Hindlimb muscle (tissue), 1 donor: ENCODE measurements around the gene CNTNAP2. TPM values are rescaled to one million over a fixed set of nuclear protein-coding genes. Genes with fewer than 3 reads are reported as not detected.

Source experiments
- DNase-seq: peaks from one replicate; pipeline ENCODE4 v3.0.0-alpha.2; 2013
- polyA plus RNA-seq: library from polyadenylated mRNA; unstranded; fragments of 120-200 nt; gene quantifications from one replicate; pipeline ENCODE4 v1.2.1, GENCODE V29; 2013; ENCODE audit not compliant: insufficient read length

Gene CNTNAP2
- polyA plus RNA-seq, 1 donor: 10.1 TPM

DNA sequence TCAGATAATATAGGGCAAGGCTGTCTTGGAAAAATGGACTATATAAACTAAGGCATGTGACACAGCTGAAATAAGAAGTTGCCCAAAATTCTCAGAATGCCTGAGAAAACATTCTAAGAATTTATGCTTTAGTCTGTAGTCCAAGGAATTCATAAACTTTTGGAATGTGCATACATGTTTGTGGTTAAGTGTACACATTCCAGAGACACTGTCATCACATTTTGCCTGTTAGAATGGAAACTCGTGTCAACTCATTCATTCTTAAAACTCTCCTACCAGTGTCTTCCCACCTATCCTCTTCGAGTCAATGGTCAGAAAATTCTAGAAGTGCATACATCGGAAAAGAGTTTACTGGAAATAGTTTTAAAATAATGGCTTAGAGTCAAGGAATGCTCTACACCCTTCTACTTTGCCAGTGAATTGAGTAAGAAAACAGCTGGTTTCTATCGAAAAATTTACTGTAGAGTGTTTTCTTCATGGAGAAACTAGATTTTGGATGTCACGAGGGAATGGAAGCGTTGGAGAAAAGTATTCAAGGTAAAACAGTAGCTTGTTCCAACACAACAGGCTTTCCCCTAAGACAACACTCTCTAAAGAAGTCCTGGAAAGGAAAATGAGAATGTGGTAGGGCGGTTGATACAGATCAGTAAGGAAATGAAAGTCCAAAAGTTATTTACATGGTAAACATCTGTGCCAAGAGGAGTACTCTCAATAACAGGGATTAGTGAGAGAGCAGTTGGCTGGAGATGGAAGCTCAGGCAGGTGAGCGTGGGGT is 1296.4 kb downstream of the CNTNAP2 start:
- peak; percentile 51 for DNase-seq

DNA sequence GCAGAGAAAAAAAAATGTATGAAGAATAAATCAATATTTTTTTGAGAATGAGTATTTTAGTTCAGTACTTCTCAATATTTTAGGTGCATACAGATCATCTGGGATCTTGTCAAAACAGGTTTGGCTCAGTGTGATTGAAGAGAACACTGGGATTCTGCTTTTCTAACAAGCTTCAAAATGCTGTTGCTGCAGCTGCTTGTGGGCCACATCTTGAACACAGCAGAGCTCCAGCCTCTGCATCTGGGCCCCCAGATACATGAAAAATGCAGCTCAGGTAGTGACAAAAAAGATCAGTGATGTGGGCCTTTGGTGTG is 1296.9 kb downstream of the CNTNAP2 start:
- DNase-seq: peak; percentile 43

DNA sequence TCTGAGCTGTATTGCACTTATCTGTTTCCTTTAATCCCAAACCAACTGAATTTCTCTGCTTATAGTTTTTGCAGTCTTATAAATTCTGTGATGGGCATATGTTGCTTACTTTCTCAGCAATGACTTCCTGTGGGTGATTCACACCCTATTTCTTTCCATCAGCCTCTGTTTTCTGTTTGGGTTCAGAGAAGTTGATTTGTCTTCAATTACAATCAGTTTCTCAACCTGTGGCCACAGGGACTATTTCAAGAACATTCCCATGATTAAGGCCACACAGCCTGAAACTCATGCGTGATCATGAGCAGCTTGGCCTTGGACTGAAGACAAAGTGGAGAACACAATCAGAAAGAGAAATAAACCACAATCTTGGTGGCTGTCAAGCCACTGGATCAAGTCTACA is 1299.4 kb downstream of the CNTNAP2 start:
- no peak for DNase-seq

DNA sequence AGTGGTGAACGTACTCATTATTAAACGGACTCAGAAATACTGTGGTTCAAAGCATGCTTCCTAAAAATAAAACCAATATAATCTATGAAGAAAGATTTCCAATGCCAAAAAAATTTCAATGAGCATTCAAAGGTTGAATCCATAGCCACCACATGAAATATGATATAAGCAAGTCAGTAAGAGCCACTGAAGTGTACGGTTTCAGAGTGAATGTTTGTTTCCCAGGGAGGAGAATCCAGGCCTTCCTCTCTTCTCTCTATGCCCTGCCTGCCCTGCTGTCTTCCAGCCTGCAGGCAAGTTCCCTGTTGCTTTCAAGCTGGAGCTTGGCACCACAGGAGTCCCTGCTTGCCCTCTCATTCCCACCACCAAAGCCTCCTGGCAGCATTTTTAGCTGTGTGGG is 1302.4 kb downstream of the CNTNAP2 start:
- no peak for DNase-seq

DNA sequence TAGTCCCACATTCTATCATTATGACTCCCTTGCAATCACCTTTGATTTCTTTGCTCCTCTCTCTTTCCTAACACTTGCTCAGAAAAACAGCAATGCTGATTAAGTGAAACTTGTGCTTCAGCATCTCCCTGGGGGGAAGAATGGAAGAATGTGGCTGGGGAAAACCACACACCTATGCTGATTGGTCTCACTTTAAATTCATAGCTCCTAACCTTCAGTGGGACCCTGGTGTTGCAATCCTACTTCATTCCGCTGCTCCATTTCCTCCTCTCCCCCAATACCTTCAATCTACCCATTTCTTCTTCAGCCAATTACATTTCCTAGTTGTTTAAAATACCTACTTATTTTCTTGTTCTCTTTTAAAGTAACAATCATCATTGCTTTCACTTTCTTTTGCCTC is 1307.3 kb downstream of the CNTNAP2 start:
- no peak for DNase-seq

DNA sequence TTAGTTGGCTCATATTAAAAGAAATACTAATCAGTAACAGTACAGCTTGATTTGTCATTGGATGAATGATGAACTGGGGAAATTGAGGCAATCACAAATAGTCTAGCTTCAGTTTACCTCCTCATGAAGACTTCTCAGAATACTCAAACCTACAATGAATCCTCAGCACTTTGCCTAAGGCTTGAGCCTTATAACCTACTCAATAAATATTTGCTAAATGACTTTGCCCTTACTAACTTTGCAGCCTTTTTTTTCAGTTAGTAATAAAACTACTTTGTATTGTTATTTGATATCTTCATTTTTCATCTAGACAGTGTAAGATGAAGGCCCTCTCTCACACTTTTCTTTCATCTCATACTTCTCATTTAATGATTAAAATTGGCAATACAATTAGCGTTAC is 1311.5 kb downstream of the CNTNAP2 start:
- no peak for DNase-seq

DNA sequence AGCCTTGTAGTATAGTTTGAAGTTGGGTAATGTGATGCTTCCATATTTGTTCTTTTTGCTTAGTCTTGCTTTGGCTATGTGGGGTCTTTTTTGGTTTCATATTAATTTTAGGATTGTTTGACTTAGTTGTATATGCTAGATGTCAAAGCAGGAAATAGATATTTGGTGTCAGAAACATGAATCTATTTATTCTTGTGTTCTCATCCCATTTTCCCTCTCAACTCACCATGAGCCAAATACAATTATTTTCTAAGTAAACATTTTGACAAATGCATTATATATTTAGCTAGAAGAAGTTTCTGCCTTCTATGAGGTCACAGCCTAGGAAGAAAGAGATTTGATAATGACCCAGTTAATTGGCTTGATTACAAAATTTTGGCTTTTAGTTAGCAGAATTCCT is 1313.4 kb downstream of the CNTNAP2 start:
- no peak for DNase-seq

DNA sequence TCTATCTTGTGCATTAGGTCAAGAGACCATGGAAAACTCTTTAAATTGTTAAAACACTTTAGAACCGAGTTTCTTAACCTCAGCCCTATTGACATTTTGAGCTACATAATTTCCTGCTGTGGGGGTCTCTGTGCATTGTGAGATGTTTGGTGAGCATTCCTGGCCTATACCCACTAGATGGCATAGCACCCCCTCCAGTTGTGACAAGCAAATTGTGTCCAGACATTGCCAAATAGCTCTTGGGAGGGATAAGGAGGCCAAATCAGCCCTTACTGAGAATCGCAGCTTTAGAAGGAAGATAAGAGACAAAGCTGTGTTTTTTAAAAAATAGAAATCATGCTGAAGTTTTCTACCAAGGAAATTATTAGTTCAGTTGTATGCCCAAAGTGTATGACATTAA is 1315.5 kb downstream of the CNTNAP2 start:
- peak; percentile 15 for DNase-seq

DNA sequence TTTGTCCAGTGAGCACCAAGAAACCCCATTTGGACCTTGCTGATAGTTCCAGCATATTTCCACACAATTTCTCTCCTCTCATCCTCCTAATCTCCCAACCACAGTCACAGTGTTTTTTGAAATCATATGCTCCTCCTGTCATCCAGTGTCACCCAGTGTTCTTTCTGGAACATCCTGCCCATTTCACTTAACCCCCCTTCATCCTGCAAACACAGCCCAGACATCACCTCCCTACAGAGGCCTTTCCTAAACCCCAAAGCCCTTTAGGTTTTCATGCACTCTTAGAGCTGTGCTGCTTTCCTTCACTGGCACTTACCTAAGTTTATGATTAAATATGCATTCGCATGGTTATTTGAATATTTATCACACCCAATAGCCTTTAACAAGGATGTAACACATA is 1316.0 kb downstream of the CNTNAP2 start:
- no peak for DNase-seq

DNA sequence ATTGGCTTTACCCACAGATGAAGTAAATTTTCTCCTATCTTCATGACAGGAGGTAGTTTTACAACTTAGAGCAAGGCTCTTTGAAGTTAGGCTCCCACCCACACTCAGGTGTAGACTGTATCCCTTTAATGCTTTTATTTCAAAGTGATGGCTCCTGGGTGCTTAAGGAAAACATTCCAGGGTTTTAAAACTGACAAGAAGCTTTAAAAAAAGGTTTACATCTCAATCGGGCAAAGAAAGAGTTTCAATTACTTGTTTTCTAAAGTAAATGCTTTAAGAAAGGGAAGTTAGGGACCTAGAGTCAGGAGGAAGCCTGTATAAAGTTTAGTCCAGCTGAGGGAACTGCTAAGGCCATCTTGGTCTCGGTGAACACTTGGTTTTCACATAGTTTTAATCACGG is 1320.1 kb downstream of the CNTNAP2 start:
- DNase-seq: no peak

DNA sequence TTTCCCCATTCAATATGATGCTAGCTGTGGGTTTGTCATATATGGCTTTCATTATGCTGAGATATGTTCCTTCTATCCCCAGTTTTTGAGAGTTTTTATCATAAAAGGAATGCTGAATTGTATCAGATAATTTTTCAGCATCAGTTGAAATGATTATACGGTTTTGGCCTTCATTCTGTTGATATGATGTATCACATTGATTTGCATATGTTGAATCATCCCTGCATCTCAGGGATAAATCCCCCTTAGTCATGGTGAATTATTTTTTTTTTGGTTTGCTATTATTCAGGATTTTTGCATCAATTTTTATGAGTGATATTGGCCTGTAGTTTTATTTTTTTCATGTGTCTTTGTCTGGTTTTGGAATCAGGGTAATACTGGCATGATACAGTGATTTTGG is 1321.6 kb downstream of the CNTNAP2 start:
- no peak for DNase-seq

DNA sequence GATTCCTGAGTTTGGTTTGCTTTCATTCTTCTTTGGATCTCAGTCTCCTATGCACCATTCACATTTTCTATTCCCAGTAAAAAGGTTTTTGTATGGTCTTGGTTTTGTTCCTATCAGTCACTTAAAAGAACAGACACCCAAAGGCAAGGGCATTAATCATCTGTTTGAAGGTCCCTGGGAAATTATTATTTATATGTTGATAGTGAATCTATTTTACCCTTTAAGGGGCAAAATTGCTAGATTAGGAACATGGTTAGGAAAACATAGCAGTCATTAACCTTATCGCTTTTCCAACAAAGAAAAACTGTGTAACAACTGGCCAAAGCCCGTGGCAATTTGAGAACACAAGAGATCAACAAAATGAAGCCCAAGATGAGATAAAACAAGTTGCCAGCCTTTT is 1327.3 kb downstream of the CNTNAP2 start:
- no peak for DNase-seq

DNA sequence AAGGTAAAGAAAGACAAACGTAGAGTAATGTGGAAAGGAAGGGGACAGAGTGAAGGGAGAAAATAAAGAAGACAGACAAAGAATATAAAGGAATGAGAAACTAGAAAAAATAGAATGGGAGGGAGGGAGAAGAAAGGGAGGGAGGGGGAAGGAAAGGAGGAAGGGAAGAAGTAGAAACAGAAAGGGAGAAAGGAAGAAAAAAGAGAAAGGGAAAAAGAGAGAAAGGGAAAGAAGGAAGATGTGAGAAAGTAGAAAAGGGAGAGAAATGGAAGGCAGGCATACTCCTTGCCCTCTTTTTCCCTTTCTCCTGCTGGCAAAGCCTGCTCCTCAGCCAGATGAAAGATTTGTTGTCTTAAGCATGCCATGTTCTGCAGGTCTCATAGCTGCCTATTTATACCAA is 1336.2 kb downstream of the CNTNAP2 start:
- DNase-seq: no peak

DNA sequence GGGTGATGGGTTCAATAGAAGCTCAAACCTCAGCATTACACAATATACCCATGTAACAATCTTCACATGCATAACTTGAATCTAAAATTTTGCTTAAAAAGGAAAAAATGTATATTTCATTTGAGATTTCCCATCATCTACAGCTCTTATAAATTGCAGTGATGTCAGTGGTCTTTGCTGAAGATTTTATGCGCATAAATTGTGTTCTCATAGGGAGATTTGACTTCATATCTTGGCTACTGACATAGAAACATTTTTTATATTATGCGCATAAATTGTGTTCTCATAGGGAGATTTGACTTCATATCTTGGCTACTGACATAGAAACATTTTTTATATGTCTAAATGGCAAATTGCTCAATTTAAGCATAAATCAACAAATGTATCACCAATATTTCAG is 1348.6 kb downstream of the CNTNAP2 start:
- DNase-seq: no peak

DNA sequence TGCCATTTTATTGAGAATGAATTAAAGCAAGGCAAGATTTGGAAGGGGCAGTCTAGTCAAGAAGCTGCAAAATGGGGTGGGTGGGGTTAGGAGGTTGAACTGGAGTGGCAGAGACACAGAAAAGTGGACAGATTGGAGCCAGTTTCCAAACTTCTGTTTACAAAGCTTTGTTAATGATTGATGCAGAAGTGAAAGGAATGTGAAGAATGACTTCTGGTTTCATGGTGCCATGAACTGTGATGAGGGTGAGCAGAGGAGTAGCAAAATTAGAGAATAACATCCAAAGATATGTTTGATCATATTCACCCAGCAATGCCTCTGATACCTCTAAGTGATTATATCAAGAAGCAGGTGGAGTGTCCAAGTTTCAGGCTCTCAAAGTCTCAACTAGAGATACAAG is 1356.0 kb downstream of the CNTNAP2 start:
- no peak for DNase-seq

DNA sequence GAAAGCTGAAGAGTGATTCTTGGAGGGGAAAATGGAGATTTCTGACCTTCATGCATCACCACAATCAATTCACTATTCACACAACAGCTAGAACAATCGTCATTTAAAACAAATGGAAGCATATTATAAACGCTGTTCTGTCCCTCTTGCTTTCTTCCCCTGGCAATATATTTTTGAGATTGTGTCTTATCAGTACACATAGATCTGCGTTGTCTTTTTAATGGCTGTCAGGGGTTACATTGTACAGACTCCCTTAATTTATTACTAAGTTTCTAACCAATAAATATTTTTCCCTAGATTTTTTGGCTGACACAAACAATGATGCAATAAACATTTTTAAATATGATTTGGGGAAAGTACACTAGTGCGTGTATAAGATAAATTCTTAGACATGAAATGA is 1358.3 kb downstream of the CNTNAP2 start:
- no peak for DNase-seq

DNA sequence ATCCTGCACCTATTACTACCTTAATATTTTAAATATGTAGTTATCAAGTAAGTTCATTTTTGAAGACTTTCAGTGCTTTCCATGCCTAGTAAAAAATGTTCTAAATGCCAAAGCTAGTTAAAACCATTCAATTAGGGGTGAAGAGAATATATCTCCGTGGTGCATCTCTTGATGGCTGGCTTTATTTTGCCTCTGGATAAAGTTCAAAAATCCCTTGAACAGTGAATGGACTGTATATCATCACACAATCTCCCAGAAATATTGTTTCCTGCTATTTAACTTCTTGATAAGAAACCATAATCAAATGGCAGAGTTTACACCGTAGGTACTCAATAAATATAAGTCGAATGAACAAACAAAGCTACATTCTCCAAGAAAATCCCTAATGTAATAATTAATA is 1360.9 kb downstream of the CNTNAP2 start:
- no peak for DNase-seq

DNA sequence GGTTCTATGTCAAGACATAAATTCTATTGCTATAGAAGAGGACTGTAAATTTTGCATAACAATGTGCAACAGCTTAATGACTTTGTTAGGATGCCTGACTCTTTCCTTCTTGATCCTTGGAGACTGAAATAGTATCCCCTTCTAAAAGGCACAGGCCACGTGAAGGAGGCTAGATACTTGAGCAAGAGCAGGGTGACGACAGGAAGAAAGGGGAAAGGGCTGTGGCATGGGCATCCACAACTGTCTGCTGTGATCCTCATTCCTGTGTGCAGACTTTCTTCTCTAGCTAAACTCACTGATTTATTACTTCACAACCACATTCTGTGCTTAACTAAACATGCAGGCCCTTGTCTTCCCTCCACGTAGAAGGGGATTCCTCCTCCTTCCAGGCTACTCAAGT is 1362.2 kb downstream of the CNTNAP2 start:
- no peak for DNase-seq

DNA sequence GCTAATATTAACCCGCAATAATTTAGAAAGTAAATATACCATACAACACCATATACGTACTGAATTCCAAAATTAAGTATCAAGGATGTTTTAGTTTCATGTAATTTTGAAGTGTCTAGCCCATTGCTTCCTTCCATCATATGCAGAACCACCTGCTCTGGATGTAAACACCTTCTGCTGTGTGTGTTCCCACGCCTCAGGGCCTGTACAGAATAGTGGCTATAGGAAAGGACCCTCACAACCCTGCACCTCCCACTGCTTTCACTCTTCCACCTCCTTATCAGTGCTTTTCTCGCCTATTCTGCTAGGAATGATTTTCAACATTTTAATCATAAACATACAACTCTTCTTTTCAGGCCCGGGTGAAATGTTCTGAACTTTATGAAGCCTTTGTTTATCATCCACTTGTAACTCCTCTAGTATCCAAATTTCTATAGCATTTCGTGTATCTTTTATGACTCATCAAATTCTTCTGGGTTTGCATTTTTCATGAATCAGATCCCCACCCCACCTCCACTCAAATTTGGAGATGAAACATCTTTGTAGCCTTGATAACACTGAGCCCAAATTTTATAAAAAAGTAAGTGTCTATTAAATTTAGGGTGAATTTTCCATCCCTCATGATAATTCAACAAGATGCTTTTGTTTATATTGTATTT is 1367.2 kb downstream of the CNTNAP2 start:
- DNase-seq: no peak

DNA sequence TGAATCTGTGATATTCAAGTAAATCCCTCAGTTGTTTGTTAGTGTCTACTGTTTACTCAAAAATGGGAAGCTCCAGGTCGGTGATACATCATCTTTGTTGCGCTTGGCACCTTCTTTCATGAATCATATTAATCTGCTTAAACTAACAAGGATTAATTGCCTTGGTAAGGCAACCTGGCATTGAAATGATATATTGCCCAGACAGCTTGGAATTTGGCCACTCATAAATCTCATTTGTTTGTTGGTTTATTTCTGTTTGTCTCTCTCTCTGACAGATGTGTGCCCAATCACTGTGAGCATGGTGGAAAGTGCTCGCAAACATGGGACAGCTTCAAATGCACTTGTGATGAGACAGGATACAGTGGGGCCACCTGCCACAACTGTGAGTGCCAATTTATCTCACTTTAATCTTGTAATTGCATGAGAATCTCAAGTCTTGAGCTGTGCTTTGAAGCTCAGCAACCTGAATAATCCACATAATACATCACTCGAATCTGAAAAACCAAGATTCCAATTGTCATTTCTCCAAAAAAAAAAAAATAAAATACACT is 1369.1 kb downstream of the CNTNAP2 start:
- DNase-seq: no peak

DNA sequence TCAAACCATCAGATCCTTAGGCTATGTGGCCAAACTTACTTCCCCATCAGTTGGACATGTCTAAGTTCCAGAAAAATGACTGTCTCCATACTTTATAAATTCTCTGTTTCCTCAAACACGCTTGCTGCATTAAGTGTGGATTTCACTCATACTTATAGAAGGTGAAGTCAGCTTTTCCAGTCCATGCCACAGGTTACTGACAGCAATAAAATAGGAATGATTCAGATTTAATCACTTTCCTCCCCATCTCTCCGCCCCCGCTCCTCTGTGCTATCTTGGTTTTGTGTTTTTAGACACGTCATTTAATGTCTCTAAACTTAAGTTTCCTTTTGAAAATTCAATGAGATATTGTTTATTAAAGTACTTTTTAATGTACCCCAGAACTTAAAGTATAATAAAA is 1376.0 kb downstream of the CNTNAP2 start:
- no peak for DNase-seq

DNA sequence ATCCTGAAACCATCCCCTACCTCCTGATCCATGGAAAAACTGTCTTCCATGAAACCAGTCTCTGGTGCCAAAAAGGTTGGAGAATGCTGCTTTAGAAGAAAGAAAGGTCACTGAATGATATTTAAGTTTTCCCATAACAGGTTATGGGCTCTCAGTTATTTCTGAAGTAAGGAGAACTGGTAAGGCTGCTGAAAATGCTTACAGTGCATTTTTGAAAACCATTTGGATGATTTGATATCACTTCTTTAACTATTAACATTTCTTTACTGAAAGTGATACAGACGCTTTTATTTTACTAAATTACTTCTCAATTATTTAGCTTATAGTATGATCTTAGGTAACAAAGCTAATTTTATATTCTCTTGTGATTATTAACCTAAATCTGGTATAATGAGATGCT is 1379.6 kb downstream of the CNTNAP2 start:
- DNase-seq: no peak

DNA sequence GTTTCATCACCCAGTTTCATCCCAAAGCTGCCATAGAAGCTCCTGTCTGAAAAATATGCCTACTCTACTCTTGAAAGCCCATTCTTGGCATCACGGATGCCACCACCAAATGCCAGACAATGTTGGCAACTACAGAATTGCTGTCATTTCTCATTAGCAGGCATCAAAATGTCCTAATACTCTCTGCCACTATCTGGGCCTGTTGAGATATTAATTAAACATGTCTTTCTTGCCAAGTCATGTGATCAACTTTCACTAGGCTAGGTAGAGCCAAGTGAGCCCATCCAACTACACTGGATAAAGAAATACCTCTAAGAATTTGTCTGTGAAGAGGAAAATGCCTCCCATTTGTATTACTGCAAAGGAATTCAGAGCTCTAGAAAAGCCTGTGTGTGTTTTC is 1380.6 kb downstream of the CNTNAP2 start:
- DNase-seq: no peak

DNA sequence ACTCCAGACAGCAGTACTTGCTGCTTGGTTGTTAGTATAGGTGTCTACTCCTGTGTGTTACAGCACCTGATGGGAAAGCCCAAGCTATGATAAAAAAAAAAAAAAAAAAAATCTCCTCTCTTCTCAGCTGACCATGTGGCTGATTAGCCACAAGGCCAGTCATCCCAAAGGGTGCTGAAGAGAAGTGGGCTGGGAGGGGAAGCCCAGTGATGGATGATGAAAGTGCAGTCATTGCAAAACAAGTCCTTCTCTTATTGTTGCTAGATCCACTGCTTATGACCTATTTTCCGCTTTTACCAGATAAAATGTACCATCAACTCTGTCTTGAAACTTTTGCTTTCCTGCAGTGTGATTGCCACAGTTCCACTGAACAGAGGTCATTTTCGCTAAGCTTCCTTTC is 1381.5 kb downstream of the CNTNAP2 start:
- no peak for DNase-seq
